Endothelial cell of hepatic sinusoid (primary cell): ENCODE data around the gene OSBPL8.

Experiments
- in situ Hi-C: cut with HindIII; loops from 2 replicates; pipeline ENCODE4 v1.10.0; 2017; ENCODE audit warnings: low sequenced_read_pairs

Gene OSBPL8, protein sequence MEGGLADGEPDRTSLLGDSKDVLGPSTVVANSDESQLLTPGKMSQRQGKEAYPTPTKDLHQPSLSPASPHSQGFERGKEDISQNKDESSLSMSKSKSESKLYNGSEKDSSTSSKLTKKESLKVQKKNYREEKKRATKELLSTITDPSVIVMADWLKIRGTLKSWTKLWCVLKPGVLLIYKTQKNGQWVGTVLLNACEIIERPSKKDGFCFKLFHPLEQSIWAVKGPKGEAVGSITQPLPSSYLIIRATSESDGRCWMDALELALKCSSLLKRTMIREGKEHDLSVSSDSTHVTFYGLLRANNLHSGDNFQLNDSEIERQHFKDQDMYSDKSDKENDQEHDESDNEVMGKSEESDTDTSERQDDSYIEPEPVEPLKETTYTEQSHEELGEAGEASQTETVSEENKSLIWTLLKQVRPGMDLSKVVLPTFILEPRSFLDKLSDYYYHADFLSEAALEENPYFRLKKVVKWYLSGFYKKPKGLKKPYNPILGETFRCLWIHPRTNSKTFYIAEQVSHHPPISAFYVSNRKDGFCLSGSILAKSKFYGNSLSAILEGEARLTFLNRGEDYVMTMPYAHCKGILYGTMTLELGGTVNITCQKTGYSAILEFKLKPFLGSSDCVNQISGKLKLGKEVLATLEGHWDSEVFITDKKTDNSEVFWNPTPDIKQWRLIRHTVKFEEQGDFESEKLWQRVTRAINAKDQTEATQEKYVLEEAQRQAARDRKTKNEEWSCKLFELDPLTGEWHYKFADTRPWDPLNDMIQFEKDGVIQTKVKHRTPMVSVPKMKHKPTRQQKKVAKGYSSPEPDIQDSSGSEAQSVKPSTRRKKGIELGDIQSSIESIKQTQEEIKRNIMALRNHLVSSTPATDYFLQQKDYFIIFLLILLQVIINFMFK

DNA sequence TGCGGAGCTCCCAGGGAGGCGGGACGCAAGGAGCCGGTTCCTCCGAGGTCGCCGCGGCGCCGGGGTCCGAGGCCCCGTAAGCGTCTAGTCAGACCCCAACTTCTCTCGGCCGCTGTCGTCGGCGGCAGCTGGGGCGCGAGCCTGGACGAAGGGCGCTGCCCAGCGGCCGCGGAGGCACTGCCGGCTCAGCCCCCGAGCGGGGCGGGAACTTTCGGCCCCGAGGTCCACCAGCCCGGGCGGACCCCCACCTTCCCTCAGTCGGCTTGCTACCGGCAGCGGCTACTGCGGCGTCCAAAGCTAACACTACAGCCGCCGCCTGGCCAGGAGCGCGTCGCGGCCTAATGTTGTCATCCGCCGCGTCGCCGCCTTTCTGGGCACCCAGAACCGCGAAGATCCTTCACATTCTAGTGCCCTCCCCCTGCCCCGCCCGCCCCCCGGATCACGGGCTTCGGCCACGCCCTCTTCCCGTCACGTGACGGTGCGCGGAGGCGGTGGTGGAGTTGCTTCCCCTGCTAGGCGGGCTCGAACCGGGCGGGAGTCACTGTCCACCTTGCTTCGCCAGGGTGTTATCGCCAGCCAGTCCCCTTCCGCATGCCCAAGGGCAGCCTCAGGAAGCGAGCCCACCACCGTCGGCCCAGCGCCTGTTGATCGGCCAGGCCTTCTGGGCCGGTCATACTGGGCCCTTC, at the start of gene OSBPL8:
Gene OSBPL8, minus strand, starts transcription at position 372 of the 686 bp plus-strand sequence. CDS start 72,220 bp downstream, outside the sequence.
- in situ Hi-C loops: no loop called here

DNA sequence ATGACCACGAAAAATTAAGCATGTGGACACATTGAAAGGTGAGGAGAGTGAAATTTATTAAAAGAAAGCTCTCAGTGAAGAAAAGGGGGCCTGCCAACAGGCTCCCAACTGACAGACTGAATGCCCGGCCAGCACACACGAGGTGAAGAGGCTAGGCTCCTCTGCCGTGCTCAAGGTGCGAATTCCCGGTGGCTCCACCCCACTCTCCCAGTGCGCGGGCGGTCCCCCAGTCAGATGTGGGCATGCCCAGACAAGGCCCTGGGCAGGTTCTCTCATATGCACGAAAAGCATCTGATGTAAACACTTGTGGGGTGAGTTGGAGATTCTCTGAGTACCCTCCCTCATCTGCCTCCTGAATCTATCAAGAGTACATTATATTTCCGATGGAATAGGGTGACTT, 48.5 kb upstream of the OSBPL8 start:
- in situ Hi-C loops: no loop called here

DNA sequence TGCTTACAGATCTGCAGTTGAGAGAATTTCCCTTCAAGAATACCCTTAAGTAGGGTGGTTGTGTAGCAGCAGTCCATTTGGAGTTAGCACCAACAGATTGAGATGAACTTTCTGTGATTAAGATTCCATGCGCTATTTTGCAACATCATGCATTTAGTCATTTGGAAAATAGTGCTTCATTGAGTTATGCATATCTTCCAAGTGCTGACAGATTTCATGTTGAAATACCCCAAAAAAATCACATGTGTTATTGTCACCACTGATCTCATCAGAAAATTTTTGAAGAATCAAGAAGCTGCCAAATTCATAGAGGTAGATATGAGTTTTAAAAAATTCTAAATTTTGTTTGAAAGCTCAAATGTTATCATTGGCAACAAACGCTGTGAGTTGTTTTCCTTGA, 35.5 kb upstream of the OSBPL8 start:
- in situ Hi-C loops: no loop called here

DNA sequence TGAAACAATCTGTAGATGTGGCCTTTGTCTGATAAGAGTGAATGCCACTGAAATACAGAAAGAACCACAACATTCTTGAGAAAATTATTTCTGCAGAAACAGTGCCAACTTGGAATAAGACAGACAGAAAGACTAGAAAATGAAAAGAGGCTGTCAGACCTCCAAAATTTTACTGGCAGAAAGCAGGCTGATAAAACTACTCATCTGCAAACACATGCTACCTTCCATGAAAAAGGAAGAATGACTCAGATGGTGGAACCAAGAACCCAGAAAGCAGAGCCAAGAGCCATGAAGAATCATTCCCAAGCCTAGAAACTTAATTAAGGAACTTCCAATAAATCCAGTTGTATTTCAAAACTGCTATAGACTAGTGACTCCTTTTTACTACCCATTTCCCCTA, 31.9 kb upstream of the OSBPL8 start:
- in situ Hi-C loops: no loop called here

DNA sequence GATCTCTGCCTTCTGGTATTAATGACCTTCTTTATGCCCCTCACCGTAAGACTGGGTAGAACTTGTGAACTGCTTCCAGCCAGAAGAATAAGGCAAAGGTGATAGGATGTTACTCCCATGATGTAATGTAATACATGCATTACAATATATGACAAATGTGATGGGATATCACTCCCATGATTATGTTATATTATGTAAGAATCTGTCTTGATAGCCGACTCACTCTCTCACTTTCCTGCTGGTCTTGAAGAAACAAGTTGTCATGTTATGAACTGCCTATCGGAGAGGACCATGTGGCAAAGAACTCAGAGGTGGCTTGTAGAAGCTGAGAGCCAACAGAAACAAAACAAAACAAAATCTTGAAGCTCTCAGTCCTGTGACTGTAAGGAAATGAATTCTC, 30.6 kb upstream of the OSBPL8 start:
- in situ Hi-C loops: no loop called here

DNA sequence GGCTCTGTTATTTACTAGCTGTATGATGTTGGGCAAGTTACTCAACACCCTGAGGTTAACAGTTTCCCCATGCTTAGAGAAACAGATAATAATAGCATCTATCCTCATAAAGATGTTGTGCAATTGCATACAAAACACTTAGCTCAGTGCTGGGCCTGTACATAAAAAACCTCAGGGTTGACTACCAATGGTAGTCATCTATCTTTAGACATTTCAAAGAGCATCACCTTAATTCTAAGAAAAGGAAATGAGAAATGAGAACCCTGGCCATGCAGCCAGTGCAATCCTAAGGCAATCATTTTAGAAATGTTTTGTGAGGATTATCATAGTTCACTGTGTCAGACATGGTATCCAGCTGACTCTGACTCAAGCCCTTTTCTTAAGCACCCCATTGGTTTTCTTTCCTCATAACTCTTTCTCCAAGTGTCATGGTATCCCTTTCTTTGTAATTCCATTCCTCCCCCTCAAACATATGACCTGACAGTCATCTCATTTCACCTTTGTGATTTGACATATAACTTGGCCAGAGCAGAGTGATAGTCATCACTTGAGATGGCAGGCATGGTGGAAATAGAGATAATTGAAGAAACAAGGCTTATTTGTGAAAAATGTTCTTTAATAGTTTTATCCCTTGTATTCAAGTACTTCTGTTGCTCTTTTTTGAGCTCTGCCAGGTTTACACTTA, 29.5 kb upstream of the OSBPL8 start:
- in situ Hi-C loops: no loop called here

DNA sequence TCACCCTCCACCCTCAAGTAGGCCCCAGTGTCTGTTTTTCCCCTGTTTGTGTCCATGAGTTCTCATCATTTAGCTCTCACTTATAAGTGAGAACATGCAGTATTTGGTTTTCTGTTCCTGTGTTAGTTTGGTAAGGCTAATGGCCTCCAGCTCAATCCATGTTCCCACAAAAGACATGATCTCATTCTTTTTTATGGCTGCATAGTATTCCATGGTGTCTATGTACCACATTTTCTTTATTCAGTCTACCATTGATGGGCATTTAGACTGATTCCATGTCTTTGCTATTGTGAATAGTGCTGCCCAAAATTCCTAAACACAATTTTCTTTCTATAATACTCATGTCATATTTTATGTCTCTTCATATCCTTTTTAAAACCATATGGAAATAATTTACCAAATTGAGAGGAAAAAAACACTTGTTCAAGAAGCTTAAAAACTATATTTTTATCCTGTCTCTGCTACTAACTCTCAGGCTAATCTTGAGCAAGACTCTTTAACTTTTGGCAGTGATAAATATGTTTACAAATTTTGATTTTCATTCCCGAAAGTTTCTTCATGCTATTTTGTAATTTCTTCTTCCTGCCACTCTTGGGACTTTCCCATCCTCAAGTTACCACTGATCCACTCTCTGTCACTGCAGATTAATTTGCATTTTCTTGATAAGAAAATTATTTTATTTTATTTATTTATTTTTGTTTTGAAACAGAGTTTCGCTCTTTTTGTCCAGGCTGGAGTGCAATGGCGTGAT, 28.0 kb upstream of the OSBPL8 start:
- in situ Hi-C loops: no loop called here

DNA sequence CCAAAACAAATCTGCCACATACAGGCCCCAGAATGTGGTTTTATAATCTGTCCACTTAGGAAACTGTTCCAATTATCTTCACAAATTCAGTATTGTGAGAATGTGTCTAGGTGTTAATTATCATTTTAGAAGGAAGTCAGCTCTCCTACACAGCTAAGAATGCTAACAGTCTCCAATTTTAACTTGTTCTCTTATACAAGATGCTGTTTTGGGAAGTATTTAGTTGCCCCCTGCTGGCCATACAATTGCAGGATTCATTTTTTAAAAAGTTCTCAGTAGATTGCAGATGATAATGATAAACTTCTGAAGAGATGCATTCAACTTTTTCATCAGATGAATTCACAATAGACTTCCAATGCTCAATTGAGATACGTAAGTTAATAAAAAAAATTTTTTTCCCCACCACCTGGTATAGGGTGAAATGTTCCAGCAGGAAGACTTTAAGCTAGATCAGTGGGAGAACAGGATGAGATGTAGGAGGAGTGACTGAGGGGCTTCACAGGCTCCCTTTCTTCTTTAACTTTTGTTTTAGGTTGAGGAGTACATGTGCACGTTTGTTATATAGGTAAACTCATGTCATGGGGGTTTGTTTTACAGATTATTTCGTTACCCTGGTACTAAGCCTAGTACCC, 27.3 kb upstream of the OSBPL8 start:
- in situ Hi-C loops: no loop called here

DNA sequence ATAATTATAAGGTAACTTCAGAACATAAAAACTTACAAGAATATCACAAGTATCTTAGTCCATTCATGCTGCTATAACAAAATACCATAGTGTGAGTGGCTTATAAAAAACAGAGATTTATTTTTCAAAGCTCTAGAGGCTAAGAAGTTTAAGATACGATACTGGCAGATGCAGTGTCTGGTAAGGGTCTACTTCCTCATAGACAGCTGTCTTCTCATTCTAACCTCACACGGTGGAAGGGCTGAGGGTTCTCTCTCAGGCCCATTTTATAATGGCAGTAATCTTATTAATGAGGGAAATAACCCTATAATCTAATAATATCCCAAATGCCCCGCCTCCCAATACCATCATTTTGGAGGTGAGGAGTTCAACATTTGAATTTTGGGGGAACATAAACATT, 23.7 kb upstream of the OSBPL8 start:
- in situ Hi-C loops: no loop called here

DNA sequence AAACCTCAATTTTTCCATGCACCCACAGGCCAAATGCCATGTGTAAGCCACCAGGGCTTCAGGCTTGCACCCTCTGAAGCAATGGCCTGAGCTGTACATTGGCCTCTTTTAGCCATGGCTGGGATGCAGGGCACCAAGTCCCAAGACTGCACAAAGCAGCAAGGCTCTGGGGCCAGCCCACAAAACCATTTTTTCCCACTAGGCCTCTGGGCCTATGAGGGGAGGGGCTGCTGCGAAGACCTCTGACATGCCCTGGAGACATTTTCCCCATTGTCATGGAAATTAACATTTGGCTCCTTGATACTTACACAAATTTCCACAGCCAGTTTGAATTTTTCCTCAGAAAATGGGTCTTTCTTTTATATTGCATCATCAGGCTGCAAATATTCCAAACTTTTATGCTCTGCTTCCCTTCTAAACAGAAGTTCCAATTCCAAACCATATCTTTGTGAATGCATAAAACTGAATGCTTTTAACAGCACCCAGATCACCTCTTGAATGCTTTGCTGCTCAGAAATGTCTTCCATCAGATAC, 14.3 kb upstream of the OSBPL8 start:
- in situ Hi-C loops: no loop called here

DNA sequence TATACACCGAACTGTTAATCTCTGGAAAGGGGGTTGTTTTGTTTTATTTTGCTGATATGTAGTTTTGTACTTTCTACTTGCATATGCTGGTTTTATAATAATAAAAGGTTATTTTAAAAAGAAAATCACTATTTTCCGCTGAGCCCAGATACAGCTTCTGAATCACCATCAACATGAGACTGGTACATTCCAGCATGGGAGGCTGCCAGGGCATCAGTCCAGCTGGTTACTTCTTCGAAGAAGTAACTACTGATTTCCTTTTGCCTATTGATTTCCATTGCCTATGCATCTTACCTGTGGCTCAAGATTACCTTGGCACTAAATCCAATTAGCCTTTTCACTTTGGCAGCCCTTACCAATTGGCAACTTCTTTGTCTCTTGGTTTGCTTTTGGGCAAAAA, 11.7 kb upstream of the OSBPL8 start:
- in situ Hi-C loops: no loop called here

DNA sequence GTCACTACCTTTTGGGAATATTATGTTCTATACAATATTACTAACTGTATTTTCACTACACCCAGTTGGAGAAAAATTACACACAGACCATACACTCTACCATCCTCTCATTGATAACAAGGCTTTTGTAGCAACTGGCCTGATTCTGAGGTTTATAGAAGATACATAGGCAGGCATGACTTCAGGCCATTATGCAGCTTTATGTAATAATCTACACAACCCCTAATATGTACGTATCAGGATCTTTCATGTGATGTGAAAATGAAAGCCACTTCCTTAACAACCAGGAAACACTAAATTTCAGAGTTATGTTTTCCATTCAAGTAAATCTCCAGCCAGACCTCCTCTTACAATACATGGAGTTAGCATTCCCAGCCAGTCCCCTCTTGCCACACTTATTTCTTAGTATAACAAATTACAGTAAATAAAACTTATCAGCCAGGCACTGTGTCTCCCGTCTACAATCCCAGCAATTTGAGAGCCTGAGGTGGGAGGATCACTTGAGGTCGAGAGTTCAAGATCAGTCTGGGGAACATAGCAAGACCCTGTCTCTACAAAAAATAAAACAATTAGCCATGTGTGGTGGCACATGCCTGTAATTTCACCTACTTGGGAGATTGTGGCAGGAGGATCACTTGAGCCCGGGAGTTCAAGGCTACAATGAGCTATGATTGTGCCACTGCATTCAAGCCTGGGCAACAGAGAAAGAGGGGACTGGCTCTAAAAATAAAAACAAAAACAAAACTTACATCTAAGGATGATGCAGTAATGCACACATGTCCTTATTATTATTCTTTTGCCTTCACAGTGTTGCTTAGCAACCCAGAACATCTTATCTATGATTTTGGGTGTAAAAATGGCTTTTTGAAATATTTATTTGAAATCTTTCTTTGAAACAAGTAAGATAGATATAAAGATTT, 10.4 kb upstream of the OSBPL8 start:
- in situ Hi-C loops: no loop called here

DNA sequence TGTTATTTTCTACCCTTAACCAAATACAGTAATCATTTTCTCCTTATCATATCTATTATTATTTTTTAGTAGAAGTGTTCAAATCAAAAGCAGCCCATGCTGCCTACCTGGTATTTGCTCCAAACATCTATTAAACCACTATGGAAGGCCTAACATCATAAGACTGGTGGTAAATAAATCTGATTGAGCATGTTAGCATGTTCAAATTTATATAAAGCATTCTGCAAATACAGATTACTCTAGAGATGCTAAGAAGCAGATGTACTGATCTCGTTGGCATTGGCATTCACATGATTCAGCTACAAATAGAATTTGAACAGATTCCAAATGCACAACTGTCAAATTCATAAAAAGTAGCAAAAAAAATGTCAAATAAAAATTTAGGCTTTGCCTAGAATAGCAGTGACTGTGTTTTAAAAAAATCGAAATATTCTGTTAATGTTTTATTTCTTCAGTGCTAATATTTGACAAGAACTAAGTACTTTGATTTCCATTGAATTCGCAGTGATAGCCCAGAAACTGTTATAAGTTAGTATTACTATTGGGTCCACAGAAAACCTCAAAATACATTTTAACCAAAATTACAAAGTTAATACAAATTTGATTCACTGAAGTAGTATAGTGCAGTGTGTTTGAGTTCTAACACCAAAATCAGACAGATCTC, 9.4 kb upstream of the OSBPL8 start:
- in situ Hi-C loops: no loop called here

DNA sequence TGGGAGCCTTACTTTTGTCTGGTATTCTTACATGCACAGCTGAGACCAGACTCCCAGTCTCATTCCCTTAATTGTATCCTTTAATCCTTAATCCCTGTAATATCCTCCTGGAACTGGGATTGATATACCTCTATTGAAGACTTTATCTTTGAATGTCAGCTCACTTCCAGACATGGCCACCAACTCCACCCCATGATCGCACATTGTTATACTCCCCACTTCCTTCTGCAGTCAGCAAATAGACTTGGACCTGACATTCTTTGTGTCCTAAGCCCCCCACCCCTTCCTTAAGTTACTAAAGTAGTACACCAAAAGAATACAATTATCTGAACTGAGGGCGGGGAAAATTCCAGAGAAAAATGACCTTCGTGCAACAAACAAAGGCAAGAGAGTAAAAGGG, 8.6 kb upstream of the OSBPL8 start:
- in situ Hi-C loops: no loop called here

DNA sequence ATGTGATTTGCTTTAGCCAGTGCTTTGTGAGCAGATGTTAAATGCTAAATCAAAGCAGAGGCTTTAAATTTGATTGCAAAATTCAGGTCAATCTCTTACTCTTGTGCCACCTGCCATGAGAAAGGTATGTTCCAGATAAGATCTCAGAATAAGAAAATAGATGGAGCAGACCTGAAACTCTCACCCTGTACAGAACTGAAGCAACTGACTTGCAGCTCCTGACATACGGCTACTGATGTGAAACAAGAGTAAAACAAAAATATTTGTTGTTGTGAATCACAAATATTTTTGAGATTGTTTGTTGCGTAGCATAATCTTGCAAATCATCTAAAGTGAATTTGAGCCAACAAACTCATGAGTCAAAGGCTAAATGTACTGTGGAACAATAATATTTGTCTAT, 3.5 kb upstream of the OSBPL8 start:
- in situ Hi-C loops: no loop called here

DNA sequence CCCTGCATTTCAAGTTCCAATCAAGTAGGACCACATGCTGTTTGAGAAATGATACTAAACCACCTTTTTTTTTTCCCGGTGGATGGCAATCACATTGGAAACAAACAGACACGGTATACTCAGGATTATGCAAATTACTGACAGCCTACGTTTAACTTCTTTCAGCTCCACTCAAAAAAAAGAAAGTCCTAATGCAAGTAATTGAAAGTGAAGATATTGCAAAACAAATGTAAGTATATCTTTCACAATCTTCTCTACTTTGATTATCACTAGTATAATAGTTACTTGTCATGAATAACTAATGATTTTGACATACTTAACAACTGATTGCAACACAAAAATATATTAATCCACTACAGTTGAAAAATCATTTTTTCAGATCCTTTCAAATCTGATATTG, 2.6 kb upstream of the OSBPL8 start:
- in situ Hi-C loops: no loop called here

DNA sequence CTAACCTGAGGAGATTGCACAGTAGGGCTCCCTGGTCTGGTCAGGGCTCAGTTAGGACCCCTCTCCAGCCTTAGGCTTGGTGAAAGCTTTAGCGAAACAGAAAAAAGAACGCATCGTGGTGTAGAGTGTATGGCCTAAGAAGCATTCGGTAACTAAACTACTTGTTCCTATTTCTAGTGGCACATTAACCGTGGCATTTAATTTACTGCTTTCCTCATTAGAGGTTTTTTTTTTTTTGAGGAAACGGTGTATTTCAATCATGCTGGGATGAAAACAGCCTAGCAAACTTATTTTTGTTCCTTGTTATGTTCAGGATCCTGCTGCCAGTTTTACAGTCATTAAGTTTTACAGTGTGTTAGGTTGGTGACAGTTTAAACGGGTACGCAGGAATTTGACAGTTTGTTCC, 518 bp upstream of the OSBPL8 start:
- in situ Hi-C loops: no loop called here
